H1 (cell line): ENCODE measurements around the gene ZNF223. TPM values are rescaled to one million over a fixed set of nuclear protein-coding genes. Genes with fewer than 3 reads are reported as not detected.

Source experiments
- polyA plus RNA-seq, 7 experiments: library from polyadenylated mRNA; depleted of rRNA in 3 of 7; stranded (reverse) in 5 of 7; unstranded in 2 of 7; fragments of >200 nt in 5 of 7; fragments of 200-250 nt in 2 of 7; gene quantifications; 1 replicate in 5 of 7; 2 replicates in 1 of 7; 4 replicates in 1 of 7; pipeline versions ENCODE4 v1.2.1 to v1.2.3, GENCODE V29; 2011 to 2013; ENCODE audit warnings: missing spikeins in 2 of 7, mixed read lengths in 2 of 7
- small RNA-seq: library from polyadenylated mRNA; stranded (forward); fragments of <200 nt; extraction: miRNeasy Mini kit (QIAGEN cat#:217004); gene quantifications from one replicate; pipeline ENCODE3, GENCODE V24; 2013; ENCODE audit not compliant: insufficient read depth
- total RNA-seq: library from RNA; stranded (reverse); fragmentation: NEBNext Ultra II Directional; extraction: Animal tissue kit (Norgen Biotek cat#: 25700); gene quantifications from 2 replicates; pipeline ENCODE4 v1.2.1, GENCODE V29; 2021

The ZNF223 gene
- total and polyA plus RNA-seq, 2 of the 8 experiments (the other 6 are each of a cell fraction or from before 2014, with no cell fraction given) = 1.7 to 4.3 TPM

Small RNA genes lying within 50 kb of the gene (small RNA-seq; reads per million reads assigned to genes)
- gene RNU6-902P = not detected

Other genes starting within 250 kb of the ZNF223 start
- gene LYPD5, start 249.6 kb upstream of the ZNF223 start, total RNA-seq = 0.59 and 0.74 TPM in 2 replicates
- 4.3 TPM in 2 replicates for gene LYPD5, start 249.6 kb upstream of the ZNF223 start, polyA plus RNA-seq (2011; rRNA removed)
- gene ZNF283, start 224.7 kb upstream of the ZNF223 start, total RNA-seq = 3.6 and 4.3 TPM in 2 replicates
- 1.1 and 1.6 TPM in 2 replicates for gene ZNF283, start 224.7 kb upstream of the ZNF223 start, polyA plus RNA-seq (2011; rRNA removed)
- 3.0 and 4.0 TPM in 2 replicates for gene ZNF404, start 168.1 kb upstream of the ZNF223 start, total RNA-seq
- gene ZNF404, start 168.1 kb upstream of the ZNF223 start, polyA plus RNA-seq (2011; rRNA removed) = 0.41 and 0.60 TPM in 2 replicates
- gene ZNF45, start 116.8 kb upstream of the ZNF223 start, total RNA-seq = 13.1 and 16.2 TPM in 2 replicates
- gene ZNF45, start 116.8 kb upstream of the ZNF223 start, polyA plus RNA-seq (2011; rRNA removed) = 4.6 and 4.8 TPM in 2 replicates
- 8.4 and 8.9 TPM in 2 replicates for gene ZNF221, start 100.8 kb upstream of the ZNF223 start, total RNA-seq
- gene ZNF221, start 100.8 kb upstream of the ZNF223 start, polyA plus RNA-seq (2011; rRNA removed) = 0.50 and 0.60 TPM in 2 replicates
- gene ZNF155, start 67.8 kb upstream of the ZNF223 start, total RNA-seq = 8.6 and 9.0 TPM in 2 replicates
- 2.0 and 3.1 TPM in 2 replicates for gene ZNF155, start 67.8 kb upstream of the ZNF223 start, polyA plus RNA-seq (2011; rRNA removed)
- 2.5 and 3.6 TPM in 2 replicates for gene ZNF230, start 49.1 kb upstream of the ZNF223 start, total RNA-seq
- gene ZNF230, start 49.1 kb upstream of the ZNF223 start, polyA plus RNA-seq (2011; rRNA removed) = 1.1 and 1.5 TPM in 2 replicates
- 3.4 and 3.8 TPM in 2 replicates for gene ZNF222, start 26.7 kb upstream of the ZNF223 start, total RNA-seq
- 0.75 and 1.7 TPM in 2 replicates for gene ZNF222, start 26.7 kb upstream of the ZNF223 start, polyA plus RNA-seq (2011; rRNA removed)
- gene ZNF284, start 20.1 kb downstream of the ZNF223 start, total RNA-seq = 3.4 and 3.5 TPM in 2 replicates
- gene ZNF284, start 20.1 kb downstream of the ZNF223 start, polyA plus RNA-seq (2011; rRNA removed) = 0.77 and 1.1 TPM in 2 replicates
- 12.7 and 17.2 TPM in 2 replicates for gene ZNF224, start 42.3 kb downstream of the ZNF223 start, total RNA-seq
- 3.7 and 4.3 TPM in 2 replicates for gene ZNF224, start 42.3 kb downstream of the ZNF223 start, polyA plus RNA-seq (2011; rRNA removed)
- gene ZNF225, start 61.4 kb downstream of the ZNF223 start, total RNA-seq = 4.3 and 5.0 TPM in 2 replicates
- gene ZNF225, start 61.4 kb downstream of the ZNF223 start, polyA plus RNA-seq (2011; rRNA removed) = 0.60 and 0.98 TPM in 2 replicates
- 8.7 and 12.3 TPM in 2 replicates for gene ZNF234, start 89.5 kb downstream of the ZNF223 start, total RNA-seq
- gene ZNF234, start 89.5 kb downstream of the ZNF223 start, polyA plus RNA-seq (2011; rRNA removed) = 1.3 and 1.9 TPM in 2 replicates
- gene ZNF226, start 113.1 kb downstream of the ZNF223 start, total RNA-seq = 12.6 and 18.3 TPM in 2 replicates
- 3.2 and 4.1 TPM in 2 replicates for gene ZNF226, start 113.1 kb downstream of the ZNF223 start, polyA plus RNA-seq (2011; rRNA removed)
- gene ZNF227, start 160.5 kb downstream of the ZNF223 start, total RNA-seq = 23.9 and 25.8 TPM in 2 replicates
- gene ZNF227, start 160.5 kb downstream of the ZNF223 start, polyA plus RNA-seq (2011; rRNA removed) = 3.2 and 4.9 TPM in 2 replicates
- 1.6 and 1.8 TPM in 2 replicates for gene ZNF233, start 207.8 kb downstream of the ZNF223 start, total RNA-seq
- 0.19 and 0.54 TPM in 2 replicates for gene ZNF233, start 207.8 kb downstream of the ZNF223 start, polyA plus RNA-seq (2011; rRNA removed)